HG02938 (cell line): ENCODE measurements around the gene ZNF629.

Experiments
- ATAC-seq: cut with Tn5 transposase; IDR thresholded peaks from one replicate; pipeline ENCODE4 v1.9.1; 2021; ENCODE audit warnings: mild to moderate bottlenecking, moderate library complexity; ENCODE audit not compliant: unreplicated experiment

ZNF629 gene

DNA sequence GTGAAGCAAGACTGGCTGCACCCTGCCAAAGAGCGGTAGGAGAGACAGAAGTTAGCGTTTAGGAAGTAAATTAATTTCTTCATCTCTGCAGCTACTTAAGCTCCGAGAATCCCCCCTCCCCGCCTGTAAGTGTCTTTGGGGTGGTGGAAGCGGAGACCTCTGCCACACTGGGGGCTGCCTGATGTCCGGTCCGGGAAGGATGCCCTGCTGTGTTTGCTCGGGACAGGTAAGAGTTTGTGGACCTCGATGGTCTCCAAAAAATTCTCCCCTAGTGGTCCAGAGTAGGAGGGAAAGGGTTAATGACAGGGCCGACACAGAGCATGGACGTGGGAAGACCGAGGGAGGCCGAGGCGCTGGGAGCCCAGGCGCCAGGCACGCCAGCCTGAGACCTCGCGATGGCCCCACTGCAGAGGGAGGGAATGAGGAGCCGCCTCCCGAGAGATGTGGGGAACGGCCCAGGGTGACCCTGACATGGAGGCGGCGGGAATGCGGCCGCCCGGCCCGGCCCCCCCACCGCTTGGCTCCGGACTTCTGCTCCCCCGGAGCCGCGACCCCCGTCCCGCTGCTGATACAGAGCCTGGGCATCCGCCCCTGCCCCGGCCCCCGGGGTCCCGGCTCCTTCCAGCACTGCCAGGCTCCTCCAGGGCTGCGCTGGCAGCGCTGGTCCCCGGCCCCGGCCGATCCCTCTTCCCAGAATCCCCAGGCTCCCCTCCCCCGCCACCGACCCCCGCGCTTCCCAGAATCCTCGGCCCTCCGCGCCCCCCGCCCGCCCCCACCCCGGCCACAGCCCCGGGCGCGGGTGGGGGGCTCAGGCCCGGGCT, 680 bp downstream of the ZNF629 start:
- ATAC-seq = no peak

DNA sequence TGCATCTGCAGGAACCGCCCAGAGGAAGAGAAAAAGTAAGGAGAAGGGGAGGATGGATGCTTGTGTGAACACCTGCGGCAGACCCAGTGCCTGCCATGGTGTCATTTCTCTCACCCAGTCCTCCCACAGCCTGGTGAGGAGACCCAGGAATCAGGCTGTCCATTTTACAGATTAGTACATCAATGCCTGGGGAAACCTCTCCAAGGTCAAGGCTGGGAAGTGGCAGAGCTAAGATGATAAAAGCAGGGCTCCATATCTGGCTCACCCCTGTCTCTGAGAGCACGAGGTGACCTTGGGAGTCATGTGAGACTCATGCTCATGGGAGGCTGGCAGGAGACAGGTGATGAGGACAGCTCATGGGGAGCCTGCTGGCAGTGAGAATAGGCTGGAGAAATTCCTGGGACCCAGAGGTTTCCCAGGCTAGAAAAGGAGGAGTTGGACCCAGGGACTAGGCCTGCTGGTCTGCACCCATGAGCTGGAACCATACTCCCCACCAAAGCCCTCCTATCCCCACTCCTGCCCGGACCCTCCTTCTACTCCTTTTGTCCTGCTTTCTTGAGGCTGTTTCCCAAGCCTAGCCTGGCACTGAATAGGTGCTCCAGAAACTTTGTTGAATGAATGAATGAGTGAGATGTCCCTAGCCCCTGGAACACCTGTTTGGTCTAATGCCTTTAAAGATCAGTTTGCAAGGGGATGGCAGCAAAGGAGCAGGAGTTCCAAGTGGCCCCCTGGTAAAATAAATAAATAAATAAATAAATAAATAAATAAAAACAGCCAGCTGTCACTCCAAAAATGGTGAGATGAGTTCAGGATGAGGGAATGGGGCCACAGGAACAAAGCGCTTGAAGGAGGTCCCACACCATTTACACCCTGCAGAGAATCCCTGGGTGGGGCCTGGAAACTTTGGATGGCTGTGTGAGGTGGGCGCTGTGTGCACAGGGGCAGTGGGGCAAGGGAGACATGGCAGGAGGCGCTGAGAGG, 1.6 kb downstream of the ZNF629 start:
- ATAC-seq = no peak

DNA sequence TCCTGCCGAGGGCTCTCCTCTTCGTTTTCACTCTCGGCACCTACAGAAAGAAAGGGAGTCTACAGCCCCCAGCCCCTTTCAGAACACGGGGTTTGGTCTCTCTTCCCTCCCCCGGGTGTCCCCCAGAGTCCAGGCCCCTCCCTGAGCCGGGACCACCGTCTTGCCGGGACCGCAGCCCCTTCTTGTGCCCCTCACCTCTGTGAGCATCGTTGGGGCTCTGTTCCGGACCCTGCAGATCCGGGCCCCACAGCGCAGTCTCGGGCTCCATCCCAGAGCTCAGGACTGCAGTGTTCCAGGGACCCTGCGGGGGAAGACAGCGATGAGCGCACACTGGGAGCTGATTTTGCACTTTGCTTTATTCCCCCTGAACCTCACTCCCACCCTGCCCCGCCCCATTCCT, 2.8 kb downstream of the ZNF629 start:
- no peak for ATAC-seq

DNA sequence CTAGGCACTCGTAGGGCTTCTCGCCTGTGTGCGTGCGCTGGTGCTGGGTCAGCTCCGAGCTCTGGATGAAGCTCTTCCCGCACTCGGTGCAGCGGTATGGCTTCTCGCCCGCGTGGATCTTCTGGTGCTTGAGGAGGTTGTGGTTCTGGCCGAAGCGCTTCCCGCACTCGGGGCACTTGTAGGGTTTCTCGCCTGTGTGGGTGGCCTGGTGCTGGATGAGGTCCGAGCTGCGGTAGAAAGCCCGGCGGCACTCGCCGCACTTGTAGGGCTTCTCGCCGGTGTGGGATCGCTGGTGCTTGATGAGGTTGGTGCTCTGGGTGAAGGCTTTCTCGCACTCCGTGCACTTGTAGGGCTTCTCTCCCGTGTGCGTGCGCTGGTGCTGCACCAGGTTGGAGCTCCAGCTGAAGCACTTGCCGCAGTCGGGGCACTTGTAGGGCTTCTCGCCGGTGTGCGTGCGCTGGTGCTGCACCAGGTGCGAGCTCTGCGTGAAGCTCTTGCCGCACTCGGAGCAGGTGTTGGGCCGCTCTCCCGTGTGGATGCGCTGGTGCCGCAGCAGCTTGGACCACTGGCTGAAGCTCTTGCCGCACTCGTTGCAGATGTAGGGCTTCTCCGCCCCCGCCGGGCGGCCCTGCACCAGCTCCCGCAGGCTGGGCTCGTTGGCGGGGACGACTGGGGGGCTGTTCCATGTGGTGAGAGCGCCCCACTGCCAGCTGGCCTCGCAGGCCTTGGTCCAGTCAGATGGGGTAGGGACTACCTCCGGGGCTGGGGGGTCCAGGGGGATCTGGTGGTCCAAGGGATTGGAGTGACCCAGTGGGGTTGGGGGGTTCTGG, 3.5 kb downstream of the ZNF629 start:
- no peak for ATAC-seq

DNA sequence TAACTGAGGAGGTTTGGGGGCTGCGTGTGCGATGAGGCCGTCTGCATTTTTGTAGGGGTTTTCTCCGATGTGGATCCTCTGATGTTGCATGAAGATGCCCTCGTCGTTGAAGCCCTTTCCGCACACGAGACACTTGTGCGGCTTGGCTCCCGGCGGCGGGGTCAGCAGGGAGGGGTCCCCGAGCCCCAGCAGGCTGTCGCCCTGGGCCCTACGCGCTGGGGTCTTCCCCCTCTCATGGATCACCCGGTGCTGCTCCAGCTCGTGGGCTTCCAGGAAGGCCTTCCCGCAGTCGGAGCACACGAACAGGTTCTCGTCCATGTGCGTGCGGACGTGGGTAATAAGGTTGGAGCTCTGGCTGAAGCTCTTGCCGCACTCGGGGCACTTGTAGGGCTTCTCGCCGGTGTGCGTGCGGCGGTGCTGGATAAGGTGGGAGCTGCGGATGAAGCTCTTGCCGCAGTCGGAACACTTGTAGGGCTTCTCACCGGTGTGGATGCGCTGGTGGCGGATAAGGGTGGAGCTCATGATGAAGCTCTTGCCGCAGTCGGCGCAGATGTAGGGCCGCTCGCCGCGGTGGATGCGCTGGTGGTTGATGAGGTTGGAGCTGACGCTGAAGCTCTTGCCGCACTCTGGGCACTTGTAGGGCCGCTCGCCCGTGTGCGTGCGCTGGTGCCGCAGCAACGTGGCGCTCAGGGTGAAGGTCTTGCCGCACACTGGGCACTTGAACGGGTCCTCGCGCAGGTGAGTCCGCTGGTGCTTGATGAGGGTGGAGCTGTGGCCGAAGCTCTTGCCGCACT, 4.3 kb downstream of the ZNF629 start:
- no peak for ATAC-seq

DNA sequence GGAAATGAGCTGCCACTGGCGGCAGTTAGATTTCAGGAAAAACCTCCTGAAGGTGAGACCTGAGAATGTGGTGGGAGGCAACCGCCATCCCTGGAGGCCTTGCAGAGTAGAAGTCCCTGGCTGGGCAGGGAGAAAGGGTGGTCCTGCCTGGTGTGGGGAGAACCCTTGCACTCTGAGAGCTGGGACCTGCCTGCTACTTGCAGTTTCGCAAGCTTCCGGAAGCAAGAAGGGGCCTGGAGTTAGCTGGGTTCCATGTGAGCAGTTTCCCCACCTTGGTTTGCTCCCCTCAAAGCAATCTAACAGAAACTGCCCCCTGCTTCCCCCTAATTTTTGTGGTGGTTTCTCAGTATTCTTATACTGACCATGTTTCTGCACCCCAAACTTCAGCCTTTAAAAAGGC, 6.5 kb downstream of the ZNF629 start:
- no peak for ATAC-seq

DNA sequence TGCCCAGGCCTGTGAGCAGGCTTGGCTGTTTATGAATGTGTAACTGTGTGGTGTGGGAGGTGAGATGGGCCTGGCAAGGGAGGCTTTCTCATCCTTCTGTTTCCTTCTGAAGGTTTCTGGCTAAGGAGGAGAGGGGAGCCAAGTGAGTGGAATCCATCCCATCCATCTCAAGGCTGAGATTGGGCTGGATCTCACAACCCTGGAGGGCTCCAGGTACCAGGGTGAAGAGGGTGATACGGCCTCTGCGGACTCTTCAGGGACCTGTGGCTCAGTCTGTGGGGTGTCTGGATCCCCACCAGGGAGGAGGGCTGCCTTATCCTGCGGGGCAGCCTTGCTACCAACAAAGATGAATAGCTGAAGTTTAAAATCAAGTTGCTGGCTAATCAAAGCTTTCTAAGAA, 7.0 kb downstream of the ZNF629 start:
- no peak for ATAC-seq

DNA sequence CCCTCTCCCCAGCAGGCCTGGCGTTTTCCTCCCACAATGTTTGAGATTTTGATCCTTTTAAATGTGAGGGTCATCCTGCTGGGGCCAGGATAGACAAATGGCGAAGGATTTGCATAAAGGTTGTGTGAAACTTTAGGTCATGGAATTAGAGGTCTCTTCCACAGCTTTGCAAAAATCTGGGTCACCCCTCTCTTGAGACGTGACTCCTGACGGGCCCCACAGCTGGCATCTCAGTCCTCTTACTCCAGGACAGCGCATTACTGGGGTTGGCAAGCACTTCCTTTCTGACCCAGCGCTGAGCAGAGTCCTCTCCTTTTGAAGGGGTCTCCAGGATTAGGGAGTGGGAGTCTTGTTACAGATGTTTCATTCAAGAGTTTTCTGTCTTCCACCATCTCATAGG, 7.4 kb downstream of the ZNF629 start:
- no peak for ATAC-seq

DNA sequence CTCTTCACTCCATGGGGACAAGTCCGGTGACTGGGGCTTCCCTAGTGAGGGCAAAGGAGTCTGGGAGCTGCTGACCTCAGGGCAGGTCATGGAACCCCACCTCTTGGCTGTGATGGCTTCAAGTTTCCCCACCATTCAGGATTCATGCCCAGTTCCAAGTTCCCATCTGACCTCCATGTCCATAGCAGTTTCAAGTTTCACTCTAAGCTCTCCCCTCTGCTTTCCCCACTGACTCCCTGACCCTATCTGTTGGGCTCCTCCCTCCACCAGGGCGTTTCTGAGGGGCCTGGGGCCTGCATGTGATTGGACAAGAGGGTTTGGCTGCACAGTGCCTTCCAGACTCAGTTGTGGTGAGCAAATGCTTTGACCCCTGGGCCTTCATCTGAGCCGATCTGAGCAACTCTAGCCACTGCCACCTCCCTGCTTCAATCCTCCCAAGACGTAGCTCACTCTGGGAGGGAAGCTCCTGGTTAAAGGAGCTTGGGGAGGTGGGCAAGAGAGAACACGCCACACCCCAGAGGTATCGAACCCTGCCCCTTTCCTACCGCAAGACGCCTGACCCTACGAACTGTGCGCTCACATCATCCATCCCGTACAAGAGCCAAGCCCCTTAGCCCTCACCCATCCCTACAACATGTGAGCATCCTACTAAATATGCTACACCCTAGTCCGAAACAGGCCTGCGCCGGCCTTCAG, 8.3 kb downstream of the ZNF629 start:
- no peak for ATAC-seq

DNA sequence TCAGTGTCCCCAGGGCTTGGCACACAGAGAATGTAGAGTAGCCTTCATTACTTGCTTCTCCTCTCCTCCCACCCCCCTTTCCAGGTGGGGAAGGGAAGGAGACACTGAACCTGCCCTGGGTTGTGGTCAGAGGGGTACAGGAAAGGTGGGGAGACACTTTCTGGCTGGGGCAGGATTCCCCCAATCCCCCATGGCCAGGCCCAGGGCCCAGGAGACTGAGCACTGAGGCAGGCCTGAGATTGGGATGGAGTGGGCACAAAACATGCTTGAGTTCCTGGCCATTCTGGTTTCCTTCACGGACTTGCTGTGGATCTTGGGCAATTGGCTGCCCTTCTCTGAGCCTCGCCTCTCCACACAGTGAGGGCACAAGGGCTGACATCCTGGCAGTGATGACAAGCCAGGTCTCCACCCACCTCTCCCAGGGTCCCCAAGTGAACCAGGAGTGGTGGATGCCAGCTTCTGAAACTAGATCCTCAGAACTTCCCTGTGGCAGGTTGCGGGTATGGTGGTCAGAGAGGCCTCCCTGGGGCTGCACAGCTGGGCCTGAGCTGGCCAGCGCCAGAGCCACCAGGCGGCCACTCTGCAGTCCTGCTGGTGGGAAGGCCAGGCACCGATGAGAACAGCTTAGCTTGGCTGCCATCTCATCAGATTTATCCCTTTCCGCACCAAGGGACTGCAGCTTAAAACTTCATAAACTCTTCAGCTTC, 9.3 kb downstream of the ZNF629 start:
- no peak for ATAC-seq

DNA sequence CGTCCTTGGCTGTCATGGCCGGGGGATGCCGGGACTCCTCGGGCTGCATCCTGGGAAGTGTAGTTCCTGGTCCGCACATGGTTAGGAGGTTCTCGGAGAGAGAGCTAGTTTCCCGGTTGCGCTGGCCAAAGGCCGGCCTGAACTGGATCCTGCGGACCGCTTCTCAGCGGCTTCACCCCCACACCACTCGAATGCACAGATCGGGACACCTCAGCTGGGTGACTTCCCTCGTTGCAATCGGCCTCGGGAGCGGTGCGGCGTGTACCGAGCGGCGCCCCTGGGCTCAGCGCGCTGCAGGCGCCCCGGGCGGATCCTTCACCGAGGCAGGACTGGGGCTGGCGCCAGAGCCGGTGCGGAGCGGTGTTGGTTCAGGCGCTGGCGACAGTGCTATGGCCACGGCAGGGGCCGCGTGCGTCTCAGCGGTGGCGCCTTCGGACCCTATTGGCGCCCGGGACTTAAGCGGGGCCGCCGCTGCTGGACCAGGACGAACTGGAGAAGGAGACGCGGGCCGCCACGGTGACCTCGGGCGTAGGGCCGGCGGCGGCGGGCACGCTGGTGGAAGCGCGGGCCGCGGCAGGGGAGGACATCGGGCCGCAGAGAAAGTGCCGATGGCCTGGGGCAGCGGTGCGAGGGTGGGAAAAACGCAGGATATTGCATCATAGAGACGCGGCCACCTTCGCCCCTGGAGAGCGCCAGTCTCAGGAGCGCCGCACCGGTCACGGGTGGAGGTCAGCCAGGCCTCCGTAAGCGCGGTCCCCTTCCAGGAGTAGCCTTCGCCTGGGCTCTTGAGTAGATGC, 11.4 kb downstream of the ZNF629 start:
- peak; percentile 60 for ATAC-seq

DNA sequence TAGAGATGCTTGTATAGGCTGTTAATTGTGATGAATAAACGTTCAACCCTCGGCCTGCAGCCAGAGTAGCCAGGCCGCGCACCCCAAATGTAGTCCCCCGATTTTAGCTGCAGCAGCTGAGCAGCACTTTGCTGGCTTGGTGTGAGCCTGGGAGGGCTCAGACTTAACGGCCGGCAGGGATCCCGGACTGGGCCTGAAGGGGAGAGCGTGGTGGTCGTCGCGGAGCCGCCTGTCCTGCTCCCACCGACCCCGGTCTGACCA, 11.9 kb downstream of the ZNF629 start:
- no peak for ATAC-seq

DNA sequence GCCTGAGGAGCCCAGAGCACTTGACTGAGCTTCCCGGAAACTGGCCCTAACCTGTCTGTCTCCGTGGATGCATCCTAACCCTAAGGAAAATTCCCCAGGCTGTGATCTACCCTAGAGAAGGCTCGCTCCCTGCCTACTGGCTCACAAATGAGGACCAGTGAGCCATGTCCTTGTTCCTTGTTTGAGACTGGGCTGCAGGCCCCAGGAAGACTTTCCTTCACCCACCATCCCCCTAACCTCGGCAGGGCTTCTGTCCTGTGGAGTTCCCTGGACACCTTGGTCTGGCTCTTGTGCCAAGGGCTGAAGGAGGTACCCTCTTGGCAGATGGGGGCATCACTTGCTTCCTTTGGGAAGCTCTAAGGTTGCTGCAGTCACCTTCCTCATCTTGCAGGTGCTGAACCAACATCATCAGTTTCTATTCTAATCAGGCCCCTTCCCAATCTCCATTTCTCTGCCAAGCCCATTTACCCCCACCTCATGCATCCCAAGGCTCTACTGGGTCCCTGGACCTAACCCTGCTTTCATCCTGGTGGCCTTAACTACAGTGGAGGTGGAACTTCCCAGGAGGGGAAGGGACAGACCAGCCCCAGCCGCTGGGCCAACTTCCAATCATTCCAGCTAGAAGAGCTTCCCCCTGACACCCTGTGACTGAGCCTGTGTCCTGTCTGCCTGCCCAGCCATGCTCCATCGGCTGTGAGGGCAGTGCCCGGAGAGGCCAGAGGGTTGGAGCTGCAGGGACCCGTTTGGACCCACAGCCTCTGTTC, 12.5 kb downstream of the ZNF629 start:
- ATAC-seq = no peak

DNA sequence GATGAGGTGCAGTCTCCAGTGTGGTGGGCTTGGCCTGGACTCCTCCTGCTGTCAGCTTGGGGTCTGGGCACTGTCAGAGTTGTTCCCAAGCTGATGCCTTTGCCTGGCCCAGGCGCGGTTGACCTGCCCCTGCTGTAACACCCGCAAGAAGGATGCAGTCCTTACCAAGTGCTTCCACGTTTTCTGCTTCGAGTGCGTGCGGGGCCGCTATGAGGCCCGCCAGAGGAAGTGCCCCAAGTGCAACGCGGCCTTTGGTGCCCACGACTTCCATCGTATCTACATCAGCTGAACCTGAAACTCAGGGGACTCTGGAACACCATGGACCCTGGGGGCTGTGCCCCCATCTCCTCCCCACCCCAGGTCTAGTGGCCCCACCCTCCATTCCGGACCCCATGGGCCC, 13.2 kb downstream of the ZNF629 start:
- ATAC-seq = no peak

DNA sequence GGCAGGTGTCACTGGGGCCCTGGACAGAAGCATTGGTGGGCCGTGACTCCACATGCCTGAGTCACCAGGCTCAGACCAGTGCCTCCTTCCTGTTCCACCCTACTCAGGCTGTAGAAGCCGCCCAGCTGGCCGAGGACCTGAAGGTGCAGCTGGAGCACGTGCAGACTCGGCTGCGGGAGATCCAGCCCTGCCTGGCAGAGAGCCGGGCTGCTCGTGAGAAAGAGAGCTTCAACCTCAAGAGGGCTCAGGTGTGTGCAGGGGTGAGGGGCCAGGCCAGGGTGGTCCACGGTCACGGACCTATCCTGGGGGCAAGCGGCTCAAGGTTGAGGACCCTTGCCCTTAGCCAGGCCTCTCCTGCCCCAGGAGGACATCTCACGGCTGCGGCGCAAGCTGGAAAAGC, 15.3 kb downstream of the ZNF629 start:
- no peak for ATAC-seq

DNA sequence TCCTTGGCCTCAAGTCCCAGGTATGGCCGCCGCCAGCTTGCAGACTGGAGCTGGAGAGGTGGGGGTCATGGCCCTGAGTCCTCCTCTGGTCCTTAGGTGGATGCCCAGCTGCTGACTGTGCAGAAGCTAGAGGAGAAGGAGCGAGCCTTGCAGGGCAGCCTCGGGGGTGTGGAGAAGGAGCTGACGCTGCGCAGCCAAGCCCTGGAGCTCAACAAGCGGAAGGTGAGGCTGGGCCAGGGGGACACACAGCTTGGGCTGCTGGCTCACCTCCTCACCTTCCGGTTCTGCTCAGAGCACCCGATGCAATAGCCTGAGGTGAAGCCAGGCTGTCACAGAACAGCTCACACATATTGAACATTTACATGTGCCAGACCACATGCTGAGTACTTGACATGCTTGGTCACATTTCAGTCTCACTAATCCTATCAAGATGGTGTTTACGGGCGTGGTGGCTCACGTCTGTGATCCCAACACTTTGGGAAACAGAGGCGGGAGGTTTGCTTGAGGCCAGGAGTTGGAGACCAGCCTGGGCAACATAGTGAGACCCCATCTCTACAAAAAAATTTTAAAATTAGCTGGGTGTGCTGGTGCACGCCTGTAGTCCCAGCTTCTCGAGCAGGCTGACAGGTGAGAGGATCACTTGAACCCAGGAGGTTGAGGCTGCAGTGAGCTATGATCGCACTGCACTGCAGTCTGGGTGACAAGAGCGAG, 17.5 kb downstream of the ZNF629 start:
- no peak for ATAC-seq

DNA sequence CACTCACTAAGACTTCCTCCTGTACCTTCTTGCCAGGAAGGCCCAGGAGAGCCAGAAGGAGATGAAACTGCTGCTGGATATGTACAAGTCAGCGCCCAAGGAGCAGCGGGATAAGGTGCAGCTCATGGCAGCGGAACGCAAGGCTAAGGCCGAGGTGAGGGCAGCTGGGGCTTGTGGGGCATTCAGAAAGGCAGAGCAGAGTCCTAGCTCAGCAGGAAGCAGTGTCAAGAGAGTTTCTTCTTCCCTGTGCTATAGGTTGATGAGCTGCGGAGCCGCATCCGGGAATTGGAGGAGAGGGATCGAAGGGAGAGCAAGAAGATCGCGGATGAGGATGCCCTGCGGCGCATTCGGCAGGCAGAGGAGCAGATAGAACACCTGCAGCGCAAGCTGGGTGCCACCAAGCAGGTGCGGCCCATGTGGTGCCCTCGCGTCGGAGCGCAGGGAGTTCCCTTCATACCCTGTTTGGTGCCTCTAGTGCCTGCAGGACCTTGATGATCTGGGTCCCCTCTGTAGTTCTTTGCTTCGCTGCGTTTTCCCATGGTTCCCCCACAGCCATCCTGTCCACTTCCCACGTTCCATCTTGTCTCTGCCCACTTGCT, 18.3 kb downstream of the ZNF629 start:
- ATAC-seq = no peak
